ENCODE measurements around the gene SCN7A.
"Not testable (repeated sequence)": the region's sequence is repeated elsewhere in the genome, so short reads cannot be mapped to it uniquely, and the experiment has no call there.

The SCN7A gene

DNA sequence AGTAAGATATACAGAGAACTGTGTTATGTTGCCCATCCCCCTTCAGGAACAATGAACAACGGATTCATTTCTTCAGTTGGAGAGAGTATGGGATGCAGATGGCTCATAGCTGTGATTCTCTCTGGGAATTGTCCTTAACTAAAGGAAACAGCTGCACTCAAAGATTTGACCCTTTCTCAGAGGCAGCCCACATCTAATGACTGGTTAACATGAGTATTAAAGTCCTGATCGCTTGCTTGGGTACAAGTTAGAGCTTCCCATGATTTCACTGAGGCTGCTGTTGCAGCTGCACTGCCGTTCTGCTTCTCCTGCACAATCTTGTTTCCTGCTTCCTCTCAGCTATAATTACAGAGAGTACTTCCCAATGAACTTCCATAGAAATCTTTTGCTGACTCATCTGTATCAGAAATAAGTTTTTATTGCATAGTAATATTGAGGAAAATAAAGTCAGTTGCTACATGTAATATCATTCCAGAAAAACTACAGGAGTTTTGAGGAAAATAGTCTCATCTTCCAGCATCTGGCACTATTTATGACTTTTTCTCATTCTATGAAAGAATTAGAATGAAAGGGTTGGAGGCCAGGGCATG lies 105.5 kb downstream of the SCN7A start:
- DNase-seq, result no peak

DNA sequence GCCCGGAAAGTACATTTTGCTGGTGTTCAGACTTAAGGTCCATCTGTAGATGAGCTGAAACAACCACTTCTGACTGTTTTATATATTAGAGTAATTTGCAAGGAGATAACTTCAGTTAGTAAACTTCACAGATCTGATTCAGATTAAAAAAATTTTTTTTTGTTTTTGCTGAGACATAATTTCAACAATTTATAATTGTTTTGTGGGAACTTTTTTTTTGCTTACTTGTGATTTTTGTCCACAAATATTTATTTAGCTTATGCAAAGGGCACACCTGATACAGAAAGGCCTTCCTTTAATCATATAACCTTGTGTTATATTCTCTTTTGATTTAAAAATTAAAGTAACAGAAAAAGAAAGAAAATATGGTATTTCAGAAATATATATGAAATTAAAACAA lies 108.7 kb downstream of the SCN7A start:
- DNase-seq, result no peak

GRCh38 chr2:166384774-166385173 lies 109.3 kb downstream of the SCN7A start:
- no peak for DNase-seq

GRCh38 chr2:166382448-166382847 lies 111.6 kb downstream of the SCN7A start:
- no peak for DNase-seq

- no peak for DNase-seq
These were observed 113.4 kb downstream of the SCN7A start for GRCh38 chr2:166380615-166381014.

GRCh38 chr2:166376873-166377272 lies 117.2 kb downstream of the SCN7A start:
- no peak for DNase-seq

DNA sequence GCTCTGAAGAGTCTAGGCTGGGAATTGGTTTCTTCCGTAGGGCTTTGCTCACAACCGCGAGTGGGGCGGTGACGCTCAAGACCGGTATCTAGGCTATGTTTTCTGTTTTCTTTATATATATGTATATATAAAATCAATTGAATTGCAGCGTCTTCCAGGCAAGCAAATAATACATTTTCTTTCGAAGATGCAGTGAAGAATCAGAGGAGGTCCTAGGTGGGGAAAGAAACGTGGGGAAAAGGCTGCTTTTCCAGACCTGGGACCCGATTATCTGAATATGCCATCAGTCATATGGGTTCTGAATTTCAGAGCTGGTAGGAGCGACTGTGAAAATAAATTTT lies 117.6 kb downstream of the SCN7A start:
- no peak for DNase-seq

DNA sequence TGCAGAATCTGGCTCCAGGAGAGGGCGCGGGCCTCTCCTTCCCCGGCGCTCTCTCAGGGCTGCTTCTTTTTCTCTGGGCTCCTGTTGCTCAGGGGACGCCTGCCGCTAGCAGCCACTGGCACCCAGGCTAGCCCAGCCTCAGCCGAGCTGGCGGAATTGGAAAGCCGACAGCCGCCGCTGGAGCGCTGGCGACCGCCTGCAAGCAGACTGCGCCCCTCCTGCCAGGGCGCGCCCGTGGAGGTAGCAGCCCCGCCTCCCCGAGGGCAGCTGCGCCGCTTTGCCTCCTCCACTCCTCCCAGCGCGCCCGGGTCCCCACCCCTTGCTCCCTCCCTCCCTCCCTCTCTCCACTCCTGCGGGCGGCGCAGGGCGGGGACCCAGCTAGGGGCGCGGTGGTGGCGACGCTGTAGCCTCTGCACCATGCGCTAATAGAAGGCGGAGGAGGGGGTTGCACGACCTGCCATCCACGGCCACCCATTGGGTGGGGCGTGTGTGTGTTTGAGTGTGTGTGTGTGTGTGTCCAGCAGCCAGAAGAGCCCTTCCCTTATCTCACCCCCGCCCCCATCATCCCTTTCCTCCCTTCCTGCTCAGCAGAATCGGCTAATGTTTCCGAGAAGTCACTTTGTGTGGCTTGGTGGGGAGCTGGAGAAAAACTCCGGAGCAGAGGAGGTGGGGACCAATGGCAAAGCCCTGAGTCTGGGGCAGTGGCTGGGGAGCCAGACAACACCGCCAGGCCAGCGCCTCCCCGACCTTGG lies 118.1 kb downstream of the SCN7A start, which contains the start of gene SCN9A:
SCN9A (minus strand) TSS at position 209 of the 752 bp plus-strand sequence. CDS start 64,188 bp downstream, outside the sequence.
- DNase-seq, result peak; percentile 92

- no peak for DNase-seq
These were observed 118.8 kb downstream of the SCN7A start for GRCh38 chr2:166375195-166375735.

DNA sequence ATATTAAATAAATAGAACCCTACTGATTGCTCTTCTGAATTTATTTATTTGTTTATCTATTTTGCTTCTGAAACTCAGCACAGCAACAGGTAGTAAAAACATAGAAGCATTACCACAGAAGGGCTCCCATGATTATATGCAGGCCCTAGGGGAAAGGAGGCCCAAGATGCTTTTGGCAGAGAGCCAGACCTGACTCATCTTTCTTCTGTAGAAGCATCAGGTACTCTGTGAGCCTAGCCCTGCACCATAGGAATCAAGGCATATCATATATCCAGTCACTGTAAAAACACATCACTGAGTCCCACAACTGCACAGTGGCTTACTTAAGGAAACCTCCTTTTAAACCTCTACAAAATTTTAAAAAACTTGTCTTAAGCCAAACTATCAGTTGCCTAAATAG lies 120.1 kb downstream of the SCN7A start:
- DNase-seq, result peak; percentile 54

DNA sequence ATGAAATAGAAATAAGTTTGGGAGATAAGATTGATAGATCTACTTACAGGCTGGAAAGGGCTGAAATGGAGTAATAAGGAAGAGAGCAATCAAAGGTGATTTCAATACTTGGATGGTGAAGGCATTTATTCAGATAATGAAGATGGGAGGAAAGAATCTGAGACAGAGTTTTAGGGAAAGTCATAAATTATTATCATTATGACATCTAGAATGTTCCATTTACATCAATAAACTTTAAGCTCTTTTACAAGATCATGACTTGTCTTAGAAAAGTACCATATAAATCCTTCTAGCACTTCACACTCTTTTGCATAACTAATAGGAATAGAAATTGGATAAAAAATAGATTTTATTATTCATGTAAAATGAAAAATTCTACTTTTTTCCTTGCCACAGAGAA lies 120.5 kb downstream of the SCN7A start:
- DNase-seq, result no peak

DNA sequence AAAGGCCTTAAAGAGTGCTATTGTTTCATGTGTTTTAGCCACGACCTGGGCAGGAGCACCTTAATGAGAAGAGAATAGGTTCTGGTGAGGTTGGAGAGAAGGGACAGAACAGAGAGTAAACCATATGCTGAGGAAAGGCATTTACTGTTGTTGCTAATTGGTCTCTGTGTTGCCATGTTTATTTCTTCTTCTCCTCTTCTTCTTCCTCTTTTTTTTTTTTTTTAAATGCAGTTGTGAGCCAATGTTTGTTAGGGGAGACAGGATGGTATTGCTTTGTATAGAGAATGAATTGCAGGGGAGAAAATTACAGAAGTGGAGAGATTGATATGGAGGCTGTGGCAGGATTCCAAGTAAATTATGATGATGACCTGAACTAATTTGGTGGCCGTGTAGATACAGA lies 120.9 kb downstream of the SCN7A start:
- no peak for DNase-seq

- DNase-seq, result no peak
These were observed 122.0 kb downstream of the SCN7A start for GRCh38 chr2:166372046-166372445.

GRCh38 chr2:166365803-166366420 lies 128.1 kb downstream of the SCN7A start:
- DNase-seq, result no peak

GRCh38 chr2:166365239-166365638 lies 128.8 kb downstream of the SCN7A start:
- DNase-seq, result no peak

- DNase-seq, result no peak
These were observed 129.4 kb downstream of the SCN7A start for GRCh38 chr2:166364476-166365161.

DNA sequence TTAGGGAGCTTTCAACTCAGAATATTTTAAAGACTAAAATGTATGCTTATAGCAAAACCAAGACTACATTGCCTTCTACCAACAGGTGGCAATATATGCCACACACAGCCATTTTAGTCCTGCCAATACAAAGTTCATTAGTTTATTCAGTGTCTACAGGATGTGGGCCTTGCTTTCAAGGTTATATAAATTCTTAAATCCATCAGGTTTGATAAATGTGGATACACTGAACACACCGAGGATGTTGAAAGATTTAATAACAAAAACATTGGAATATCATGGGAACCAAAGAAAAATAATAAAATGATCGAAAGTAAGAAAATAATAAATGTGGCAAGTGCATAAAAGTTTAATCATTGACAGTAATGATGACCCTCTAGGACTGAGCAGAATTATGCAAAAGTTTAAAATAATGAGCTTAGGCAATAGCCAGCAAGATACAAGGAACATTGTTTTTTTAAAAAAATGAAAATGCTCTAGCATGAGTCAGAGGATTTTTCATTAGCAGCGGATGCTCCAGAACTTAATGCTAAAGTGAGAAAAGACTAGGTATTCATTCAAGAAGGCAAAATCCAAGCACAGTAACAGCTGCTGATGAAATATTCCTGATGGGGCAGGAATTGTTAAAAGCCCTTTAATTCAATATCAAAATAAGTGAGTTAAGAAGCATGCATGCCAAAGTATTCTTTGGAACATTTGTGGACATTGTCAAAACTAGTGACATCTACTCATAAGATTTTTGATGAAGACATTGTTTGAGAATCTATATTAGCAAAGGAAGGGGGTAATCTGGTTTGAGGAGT lies 132.5 kb downstream of the SCN7A start:
- no peak for DNase-seq

DNA sequence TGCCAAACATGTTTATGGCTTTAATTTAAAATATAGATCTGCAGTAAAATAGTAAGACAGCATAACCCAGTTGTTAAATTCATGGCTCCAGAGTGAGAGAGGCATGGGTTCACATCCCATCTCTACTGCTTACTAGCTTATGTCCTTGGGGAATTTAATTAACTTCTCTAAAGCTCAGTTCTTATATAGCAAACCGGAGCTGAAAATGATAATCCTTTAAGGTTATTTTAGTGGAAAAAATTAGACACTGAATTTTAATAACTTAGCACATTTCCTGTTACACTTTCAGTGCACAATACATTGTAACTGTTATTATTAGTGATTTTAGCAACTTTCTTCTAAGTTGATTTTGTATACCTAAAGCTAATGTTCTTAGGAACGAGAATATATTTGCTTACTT lies 133.1 kb downstream of the SCN7A start:
- DNase-seq, result no peak

GRCh38 chr2:166360426-166360825 lies 133.6 kb downstream of the SCN7A start:
- no peak for DNase-seq

DNA sequence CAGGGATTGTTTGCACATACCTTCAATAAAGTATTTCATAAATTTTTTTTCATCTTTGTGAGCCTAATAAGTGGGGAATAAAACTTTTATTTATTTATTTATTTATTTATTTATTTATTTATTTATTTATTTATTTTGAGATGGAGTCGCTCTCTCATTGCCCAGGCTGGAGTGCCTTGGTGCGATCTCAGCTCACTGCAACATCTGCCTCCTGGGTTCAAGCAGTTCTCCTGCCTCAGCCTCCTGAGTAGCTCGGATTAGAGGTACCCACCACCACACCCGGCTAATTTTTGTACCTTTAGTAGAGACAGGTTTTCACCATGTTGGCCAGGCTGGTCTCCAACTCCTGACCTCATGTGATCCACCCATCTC lies 136.1 kb downstream of the SCN7A start:
- not testable (repeated sequence) for DNase-seq

GRCh38 chr2:166357068-166357949 lies 136.7 kb downstream of the SCN7A start:
- no peak for DNase-seq
